DND-41 (cell line): ENCODE data around the gene PAK2.

Source experiments
- EZH2 ChIP-seq: IDR thresholded peaks from 3 replicates; pipeline ENCODE4 v1.6.1; 2012; ENCODE audit warnings: borderline replicate concordance, low read depth, mild to moderate bottlenecking, moderate library complexity, low read length, inconsistent platforms; ENCODE audit not compliant: severe bottlenecking
- TF ChIP-seq, protein P1 (sequence below): IDR thresholded peaks from 2 replicates; pipeline ENCODE4 v1.5.1; 2012; ENCODE audit warnings: borderline replicate concordance, low read length, moderate library complexity, mild to moderate bottlenecking; ENCODE audit not compliant: poor library complexity, severe bottlenecking; ENCODE audit errors: extremely low read depth

DNA sequence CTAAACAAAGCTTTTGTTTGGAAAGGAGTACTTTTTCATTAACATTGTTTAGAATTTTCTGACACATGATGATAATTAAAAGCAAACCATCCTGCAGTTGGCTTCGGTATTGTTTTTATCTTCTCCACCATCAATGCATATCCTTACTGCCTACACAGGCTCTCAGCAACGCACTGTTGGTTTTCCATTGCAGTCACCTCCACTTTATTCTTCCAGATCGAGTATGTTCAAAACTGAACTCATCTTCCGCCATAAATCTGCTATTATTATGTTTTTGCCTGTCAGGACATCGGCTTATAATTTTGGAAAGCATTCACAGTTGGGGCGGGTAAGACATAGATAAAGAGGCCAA is 127.5 kb downstream of the PAK2 start:
- no peak for TF ChIP-seq EZH2
- TF ChIP-seq, protein P1, sequence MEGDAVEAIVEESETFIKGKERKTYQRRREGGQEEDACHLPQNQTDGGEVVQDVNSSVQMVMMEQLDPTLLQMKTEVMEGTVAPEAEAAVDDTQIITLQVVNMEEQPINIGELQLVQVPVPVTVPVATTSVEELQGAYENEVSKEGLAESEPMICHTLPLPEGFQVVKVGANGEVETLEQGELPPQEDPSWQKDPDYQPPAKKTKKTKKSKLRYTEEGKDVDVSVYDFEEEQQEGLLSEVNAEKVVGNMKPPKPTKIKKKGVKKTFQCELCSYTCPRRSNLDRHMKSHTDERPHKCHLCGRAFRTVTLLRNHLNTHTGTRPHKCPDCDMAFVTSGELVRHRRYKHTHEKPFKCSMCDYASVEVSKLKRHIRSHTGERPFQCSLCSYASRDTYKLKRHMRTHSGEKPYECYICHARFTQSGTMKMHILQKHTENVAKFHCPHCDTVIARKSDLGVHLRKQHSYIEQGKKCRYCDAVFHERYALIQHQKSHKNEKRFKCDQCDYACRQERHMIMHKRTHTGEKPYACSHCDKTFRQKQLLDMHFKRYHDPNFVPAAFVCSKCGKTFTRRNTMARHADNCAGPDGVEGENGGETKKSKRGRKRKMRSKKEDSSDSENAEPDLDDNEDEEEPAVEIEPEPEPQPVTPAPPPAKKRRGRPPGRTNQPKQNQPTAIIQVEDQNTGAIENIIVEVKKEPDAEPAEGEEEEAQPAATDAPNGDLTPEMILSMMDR: no peak
